BJ (cell line): ENCODE measurements around the gene RIBC2. TPM values are rescaled to one million over a fixed set of nuclear protein-coding genes. Genes with fewer than 3 reads are reported as not detected.
A peak's percentile ranks its signal among the peaks of the same experiment; 100 is the strongest.
"Not testable (repeated sequence)": the region's sequence is repeated elsewhere in the genome, so short reads cannot be mapped to it uniquely, and the experiment has no call there.

ENCODE experiments used
- CTCF ChIA-PET: fragments of 350-600 bp; formaldehyde crosslinking; extraction: SDS; loops from one replicate; lab custom pipeline; 2021; ENCODE audit warnings: antibody characterized with exemption, inconsistent platforms; lab: Yijun Ruan, JAX
- POLR2A ChIA-PET: fragments of 300-600 bp; sonication (Branson Sonifier 250); formaldehyde crosslinking; extraction: SDS; loops from one replicate; lab custom pipeline; 2021; ENCODE audit warnings: antibody characterized with exemption; lab: Charles Lee
- DNase-seq: peaks from one replicate; pipeline ENCODE4 v3.0.0-alpha.2; 2011; ENCODE audit warnings: low read depth
- H3K27me3 ChIP-seq: 2 replicates; pipeline ENCODE4 v1.6.0; 2011; ENCODE audit warnings: low read length; ENCODE audit not compliant: control insufficient read depth, insufficient read depth
- H3K36me3 ChIP-seq: 2 replicates; pipeline ENCODE4 v1.5.1; 2011; ENCODE audit warnings: low read length; ENCODE audit not compliant: control insufficient read depth, insufficient read depth
- H3K4me3 ChIP-seq: 2 replicates; pipeline ENCODE4 v1.5.1; 2011; ENCODE audit warnings: low read depth, mild to moderate bottlenecking, control low read depth, low read length
- CTCF ChIP-seq: IDR thresholded peaks from 2 replicates; pipeline ENCODE4 v1.5.1; 2011; ENCODE audit warnings: low read depth, mild to moderate bottlenecking, control low read depth, inconsistent platforms, low read length, moderate library complexity; ENCODE audit not compliant: insufficient read depth
- polyA plus RNA-seq: library from polyadenylated mRNA; depleted of rRNA; stranded (reverse); fragments of >200 nt; gene quantifications from 2 replicates; pipeline ENCODE4 v1.2.3, GENCODE V29; 2011

Gene RIBC2
- polyA plus RNA-seq, 1 experiment, result 0.58 TPM

- DNase-seq, result no peak
- CTCF ChIA-PET, result interaction anchor here (0.6 to 1.2 kb wide), 8 partner anchors 8 to 339 kb away, joined by 3 read pairs; no protein-coding TSS in a partner anchor
- POLR2A ChIA-PET, result no interaction called here
- no peaks in the 10 kb centered on the region for H3K36me3 ChIP-seq
- no peak for TF ChIP-seq CTCF
- no peaks in the 10 kb centered on the region for H3K27me3 ChIP-seq
- no peak overlapping the region for H3K4me3 ChIP-seq
These were observed 21.5 kb downstream of the RIBC2 start for GRCh38 chr22:45434981-45435380.

- TF ChIP-seq CTCF, result peak; percentile 96
- ChIA-PET CTCF (interaction anchor here (0.7 to 2.7 kb wide), 7 partner anchors 10 to 305 kb away, joined by 3 to 12 read pairs (median 3); no protein-coding TSS in a partner anchor), POLR2A (no interaction called here)
- DNase-seq, result no peak
- Histone ChIP-seq H3K4me3 (no peak overlapping the region), H3K27me3 (no peaks in the 10 kb centered on the region), H3K36me3 (no peaks in the 10 kb centered on the region)
These were observed 22.1 kb downstream of the RIBC2 start for GRCh38 chr22:45435544-45436139.

- H3K36me3 ChIP-seq, H3K4me3 ChIP-seq, H3K27me3 ChIP-seq, POLR2A ChIA-PET, DNase-seq: not testable (repeated sequence)
- CTCF ChIA-PET, result interaction anchor here (0.9 to 2.7 kb wide), 9 partner anchors 11 to 337 kb away, joined by 3 to 12 read pairs (median 3); no protein-coding TSS in a partner anchor
These were observed 23.5 kb downstream of the RIBC2 start for GRCh38 chr22:45436871-45437517.

GRCh38 chr22:45438336-45438735 lies 24.8 kb downstream of the RIBC2 start:
- Histone ChIP-seq H3K4me3 (no peak overlapping the region), H3K27me3 (no peaks in the 10 kb centered on the region), H3K36me3 (no peaks in the 10 kb centered on the region)
- no peak for DNase-seq
- TF ChIP-seq CTCF, result no peak
- POLR2A ChIA-PET, result no interaction called here
- CTCF ChIA-PET, result interaction anchor here (0.7 to 6.6 kb wide), 7 partner anchors 13 to 338 kb away, joined by 3 to 83 read pairs (median 4); no protein-coding TSS in a partner anchor

GRCh38 chr22:45440688-45441087 lies 27.2 kb downstream of the RIBC2 start:
- H3K36me3 ChIP-seq, H3K4me3 ChIP-seq, POLR2A ChIA-PET, H3K27me3 ChIP-seq, DNase-seq: not testable (repeated sequence)
- CTCF ChIA-PET, result interaction anchor here (0.7 to 6.6 kb wide), 19 partner anchors 10 to 338 kb away, joined by 3 to 83 read pairs (median 5); partner anchors contain the start of gene FBLN1

- Histone ChIP-seq H3K4me3 (no peak overlapping the region), H3K27me3 (no peaks in the 10 kb centered on the region), H3K36me3 (no peaks in the 10 kb centered on the region)
- peak; percentile 79 for TF ChIP-seq CTCF
- no peak for DNase-seq
- ChIA-PET POLR2A (no interaction called here), CTCF (interaction anchor here (0.6 to 6.6 kb wide), 22 partner anchors 9 to 362 kb away, joined by 3 to 83 read pairs (median 4); partner anchors contain the start of gene FBLN1)
These were observed 27.6 kb downstream of the RIBC2 start for GRCh38 chr22:45441138-45441537.
